ENCODE measurements around the gene RSPH10B. TPM values are rescaled to one million over a fixed set of nuclear protein-coding genes. Genes with fewer than 3 reads are reported as not detected.
"Not testable (repeated sequence)": the region's sequence is repeated elsewhere in the genome, so short reads cannot be mapped to it uniquely, and the experiment has no call there.

RSPH10B gene
- total RNA-seq, 1 donor = not detected

DNA sequence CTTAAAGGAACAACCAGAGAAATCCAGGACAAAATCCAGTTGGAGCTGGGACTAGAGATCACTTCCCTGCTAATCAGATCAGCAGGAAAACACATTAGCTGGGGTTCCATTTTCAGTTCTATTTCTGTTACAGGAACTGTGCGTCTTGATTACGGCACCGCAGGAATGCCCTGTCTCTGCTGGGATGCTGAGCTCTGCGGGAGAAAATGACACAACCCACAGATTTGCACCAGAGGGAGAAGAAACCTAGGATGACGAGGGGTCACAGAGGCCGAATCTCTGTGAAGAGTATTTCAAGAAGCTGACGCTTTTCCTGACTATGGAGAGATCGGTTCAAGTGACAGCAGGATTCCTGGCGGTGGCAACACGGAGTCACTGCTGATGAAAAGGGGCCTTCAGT, 40.2 kb downstream of the RSPH10B start:
- DNase-seq (ENCODE audit: low read depth in 2 of 3, low spot score in 2 of 3) = not testable (repeated sequence)

DNA sequence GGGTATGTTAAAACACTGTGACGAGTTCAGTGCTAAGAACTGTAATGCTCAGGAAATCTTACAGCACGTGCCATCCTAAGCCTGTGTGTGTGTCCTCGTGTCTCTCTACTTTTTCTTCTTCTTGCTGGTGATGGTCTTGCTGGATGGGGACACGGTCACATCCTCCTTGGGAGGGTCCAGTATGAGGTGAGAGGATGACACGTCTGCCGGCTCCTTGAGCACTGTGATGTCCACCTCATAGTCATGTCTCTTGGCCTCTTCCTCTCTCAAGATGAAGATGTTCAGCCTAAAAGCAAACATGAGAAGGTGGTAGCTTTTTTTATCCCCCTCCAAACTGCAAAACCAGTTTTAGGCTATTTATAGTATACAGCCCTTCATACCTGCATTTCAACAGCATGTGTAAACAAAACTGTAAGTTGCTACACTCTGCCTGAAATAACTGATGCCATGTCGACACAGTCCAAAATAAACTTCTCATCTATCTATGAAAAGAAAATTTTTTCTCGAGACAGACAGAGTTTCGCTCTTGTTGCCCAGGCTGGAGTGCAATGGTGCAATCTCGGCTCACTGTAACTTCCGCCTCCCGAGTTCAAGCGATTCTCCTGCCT, 44.1 kb downstream of the RSPH10B start:
- not testable (repeated sequence) for DNase-seq (ENCODE audit: low read depth in 2 of 3, low spot score in 2 of 3)

DNA sequence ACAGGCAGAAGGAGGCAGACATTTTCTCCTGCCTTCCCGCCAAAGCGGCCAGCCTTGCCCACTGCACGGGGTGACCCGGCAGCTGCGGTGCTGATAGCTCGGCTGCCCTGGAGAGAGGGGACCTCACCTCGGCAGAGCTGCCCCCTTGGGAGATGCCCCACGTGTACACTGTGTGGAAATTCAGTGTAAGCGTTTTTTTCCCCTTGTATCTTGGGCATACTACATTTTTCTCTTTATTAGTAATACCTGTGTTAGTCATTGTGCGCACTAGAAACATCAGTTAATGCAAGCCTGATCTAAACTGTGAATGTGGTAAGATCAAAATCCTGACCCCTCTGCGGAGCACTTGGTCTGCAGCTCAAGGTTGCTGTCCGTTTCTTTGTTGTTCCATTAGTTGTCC, 45.9 kb downstream of the RSPH10B start:
- DNase-seq (ENCODE audit: low read depth in 2 of 3, low spot score in 2 of 3) = not testable (repeated sequence)

DNA sequence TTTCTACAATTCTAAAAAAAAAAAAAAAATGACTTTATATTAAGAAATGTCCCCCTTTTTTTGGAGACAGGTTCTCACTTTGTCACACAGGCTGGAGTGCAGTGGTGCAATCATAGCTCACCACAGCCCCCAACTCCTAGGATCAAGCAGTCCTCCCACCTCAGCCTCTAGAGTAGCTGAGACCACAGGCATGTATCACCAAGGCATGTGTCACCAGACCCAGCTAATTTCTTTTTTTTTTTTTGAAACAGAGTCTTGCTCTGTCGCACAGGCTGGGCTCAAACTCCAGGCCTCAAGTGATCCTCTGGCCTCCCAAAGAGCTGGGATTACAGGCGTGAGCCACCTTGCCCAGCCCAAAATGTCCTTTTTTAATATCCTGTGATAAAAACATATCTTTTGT, 46.3 kb downstream of the RSPH10B start:
- not testable (repeated sequence) for DNase-seq (ENCODE audit: low read depth in 2 of 3, low spot score in 2 of 3)

DNA sequence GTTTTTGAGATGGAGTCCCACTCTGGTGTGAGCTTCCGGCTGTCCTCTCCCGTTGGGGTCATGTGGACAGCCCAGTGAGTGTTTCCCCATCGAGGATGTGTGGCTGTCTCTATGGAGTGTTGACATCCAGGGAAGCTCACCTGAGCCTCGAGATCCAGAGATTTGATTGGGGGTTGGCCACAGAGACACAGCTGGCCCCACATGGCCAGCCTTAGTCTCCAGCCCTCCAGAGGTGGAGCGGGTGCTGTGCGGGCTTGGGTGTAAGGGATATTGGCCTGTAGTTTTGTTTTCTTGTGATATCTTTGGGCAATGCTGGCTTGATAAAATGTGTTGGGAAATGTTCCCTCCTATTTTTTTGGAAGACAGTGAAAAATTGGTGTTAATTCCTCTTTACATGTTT, 54.0 kb downstream of the RSPH10B start:
- not testable (repeated sequence) for DNase-seq (ENCODE audit: low read depth in 2 of 3, low spot score in 2 of 3)

DNA sequence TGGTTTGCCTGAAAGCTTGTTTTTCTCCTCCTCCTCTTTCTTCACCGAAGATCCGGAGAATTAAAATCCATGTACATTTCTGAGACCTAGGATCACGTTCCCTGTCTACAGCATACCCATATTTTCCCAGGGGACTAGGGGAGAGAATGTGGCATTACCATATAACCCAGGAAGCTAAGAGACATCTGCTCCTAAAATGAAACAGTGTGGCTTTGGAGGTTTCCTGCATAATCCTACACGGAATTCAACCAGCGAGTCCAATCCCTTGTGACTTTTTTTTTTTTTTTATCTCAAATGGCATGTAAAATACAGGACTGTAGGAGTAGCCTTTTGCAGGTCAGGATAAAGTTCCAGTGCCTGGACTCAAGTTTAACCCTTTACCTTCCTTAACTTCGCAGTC, 61.7 kb downstream of the RSPH10B start:
- not testable (repeated sequence) for DNase-seq (ENCODE audit: low read depth in 2 of 3, low spot score in 2 of 3)

DNA sequence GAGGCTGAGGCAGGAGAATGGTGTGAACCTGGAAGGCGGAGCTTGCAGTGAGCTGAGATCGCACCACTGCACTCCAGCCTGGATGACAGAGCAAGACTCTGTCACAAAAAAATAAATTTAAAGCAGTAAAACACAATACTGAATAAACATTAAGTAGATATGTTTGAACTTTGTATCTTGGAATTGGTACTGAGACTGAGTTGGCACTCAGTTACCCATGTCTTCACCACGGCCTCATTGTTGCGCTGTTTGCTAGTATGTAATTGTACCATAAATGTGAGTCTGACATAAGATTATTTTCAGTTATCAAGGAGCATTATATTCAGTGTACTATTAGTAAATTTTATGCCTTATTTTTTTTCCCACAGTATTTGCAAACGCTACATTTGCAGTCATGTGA, 65.8 kb downstream of the RSPH10B start:
- not testable (repeated sequence) for DNase-seq (ENCODE audit: low read depth in 2 of 3, low spot score in 2 of 3)

DNA sequence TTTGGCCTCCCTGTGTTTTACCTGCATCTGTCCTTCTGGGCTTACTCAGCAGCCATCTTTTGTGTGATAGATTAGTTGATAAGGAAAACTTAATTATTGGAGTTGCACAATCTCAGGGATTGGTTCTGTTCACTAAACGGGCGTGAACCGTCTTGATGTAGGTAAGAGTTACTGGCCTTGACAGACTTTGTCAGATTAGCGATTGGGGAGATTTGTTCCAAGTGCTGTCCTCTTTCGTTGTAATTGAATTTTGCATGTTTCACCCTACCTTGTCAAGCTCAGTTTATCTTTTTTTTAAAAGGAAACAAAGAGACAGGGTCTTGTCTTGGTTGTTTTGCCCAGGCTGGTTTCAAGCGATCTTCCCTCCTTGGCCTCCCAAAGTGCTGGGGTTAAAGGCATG, 67.5 kb downstream of the RSPH10B start:
- not testable (repeated sequence) for DNase-seq (ENCODE audit: low read depth in 2 of 3, low spot score in 2 of 3)

DNA sequence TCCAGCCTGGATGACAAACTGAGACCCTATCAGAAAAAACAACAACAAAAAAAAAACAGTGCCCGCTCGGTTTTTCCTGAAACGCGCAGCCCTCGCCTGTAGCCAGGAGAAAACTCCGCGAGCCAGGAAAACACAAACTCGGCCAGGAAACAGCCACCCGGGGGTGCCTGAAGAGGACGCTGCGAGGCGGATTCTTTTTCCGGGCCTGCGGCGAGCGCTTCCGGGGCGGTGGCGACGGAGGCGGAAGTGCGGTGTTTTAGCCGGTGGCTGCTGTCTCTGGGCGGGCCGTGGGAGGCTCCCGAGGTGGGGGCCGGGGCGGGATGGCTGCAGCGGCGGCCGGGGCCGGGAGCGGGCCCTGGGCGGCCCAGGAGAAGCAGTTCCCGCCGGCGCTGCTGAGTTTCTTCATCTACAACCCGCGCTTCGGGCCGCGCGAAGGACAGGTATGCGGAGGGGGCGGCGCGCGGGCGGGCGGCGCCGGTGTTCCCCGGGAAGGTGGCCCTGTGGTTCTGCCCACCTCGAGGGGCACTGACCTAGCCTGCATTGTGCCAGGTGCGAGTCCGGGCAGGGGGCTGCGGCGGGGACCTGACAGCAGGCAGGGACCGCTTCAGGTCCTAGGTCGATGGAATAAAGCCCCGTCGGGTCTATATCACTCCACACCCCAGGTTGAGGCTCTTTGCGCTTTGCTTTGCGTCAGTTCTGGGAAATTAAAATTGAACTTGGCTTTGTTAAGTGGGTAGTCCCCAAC, 71.8 kb downstream of the RSPH10B start, which contains the start of gene CCZ1:
Gene CCZ1, plus strand, starts transcription at position 254 of the 745 bp plus-strand sequence. Its CDS starts 67 bp downstream, at position 321.
- DNase-seq (ENCODE audit: low read depth in 2 of 3, low spot score in 2 of 3) = peak; percentile 26 to 75 (median 41)

DNA sequence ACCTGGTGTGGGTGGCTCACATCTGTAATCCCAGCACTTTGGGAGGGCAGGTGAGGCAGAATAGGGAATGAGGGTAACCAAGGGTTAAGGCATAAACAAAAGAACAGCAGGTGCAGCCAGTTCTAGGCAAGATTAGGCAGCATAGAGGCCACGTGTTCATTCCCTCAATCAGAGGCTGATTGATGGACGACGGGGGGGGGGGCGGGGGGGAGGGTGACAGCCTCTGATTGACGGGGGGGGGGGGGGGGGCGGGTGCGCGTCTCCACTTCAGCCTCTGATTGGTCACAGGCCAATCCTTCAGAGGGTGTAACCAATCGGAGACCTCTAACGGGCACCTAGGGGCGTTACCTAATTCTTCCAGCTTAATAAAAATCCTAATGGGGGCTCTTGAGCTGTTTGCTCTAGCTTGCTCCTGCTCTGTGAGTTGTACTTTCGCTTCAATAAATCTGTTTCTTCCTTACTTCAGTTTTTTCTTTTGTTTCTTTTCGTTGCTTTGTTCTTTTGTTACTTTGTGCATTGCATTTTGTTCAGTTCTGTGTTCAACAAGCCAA, 73.0 kb downstream of the RSPH10B start:
- not testable (repeated sequence) for DNase-seq (ENCODE audit: low read depth in 2 of 3, low spot score in 2 of 3)

DNA sequence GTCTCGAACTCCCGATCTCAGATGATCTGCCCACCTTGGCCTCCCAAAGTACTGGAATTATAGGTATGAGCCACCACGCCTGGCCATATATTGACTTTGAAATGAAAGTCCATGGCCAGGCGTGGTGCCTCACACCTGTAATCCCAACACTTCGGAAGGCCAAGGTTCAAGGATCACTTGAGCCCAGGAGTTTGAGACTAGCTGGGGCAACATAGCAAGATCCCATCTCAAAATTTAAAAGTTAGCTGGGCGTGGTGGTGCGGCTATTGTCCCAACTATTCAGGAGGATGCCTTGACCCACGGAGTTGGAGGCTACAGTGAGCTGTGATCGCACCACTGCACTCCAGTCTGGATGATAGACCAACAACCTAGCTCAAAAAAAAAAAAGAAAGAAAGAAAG, 78.0 kb downstream of the RSPH10B start:
- no peak for DNase-seq (ENCODE audit: low read depth in 2 of 3, low spot score in 2 of 3)

DNA sequence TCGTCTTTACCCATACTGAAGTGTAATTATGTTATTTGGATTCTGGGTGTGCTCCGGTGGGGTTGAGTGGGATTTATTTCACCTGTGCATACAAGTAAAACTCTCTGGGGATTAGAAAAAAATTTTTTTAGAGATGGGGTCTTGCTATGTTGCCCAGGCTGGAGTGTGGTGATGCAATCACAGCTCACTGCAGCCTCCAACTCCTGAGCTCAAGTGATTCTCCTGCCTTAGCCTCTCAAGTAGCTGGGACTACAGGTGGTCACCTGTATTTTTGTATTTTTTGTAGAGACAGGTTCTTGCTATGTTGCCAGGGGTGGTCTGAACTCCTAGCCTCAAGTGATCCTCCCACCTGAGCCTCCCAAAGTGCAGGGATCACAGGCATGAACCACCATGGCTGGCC, 80.2 kb downstream of the RSPH10B start:
- not testable (repeated sequence) for DNase-seq (ENCODE audit: low read depth in 2 of 3, low spot score in 2 of 3)

DNA sequence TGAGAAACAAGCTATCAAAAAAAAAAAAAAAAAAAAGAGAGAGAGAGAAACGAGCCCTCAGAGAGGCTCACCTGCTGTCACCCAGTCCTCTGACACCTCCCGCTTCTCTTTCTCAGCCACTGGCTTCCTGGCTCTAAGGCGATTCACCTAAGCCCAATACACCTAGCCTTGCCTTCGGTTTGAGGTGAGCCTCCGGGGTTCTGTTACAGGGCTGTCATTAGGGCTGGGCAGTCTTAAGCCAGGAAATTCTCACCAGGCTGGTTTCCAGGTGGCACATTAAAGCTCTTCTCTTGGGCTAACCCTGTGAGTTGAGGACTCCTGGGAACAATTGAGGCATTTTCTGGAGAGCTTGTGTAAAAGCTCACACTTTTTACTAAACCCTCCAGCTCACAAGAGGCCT, 82.5 kb downstream of the RSPH10B start:
- DNase-seq (ENCODE audit: low read depth in 2 of 3, low spot score in 2 of 3) = not testable (repeated sequence)

DNA sequence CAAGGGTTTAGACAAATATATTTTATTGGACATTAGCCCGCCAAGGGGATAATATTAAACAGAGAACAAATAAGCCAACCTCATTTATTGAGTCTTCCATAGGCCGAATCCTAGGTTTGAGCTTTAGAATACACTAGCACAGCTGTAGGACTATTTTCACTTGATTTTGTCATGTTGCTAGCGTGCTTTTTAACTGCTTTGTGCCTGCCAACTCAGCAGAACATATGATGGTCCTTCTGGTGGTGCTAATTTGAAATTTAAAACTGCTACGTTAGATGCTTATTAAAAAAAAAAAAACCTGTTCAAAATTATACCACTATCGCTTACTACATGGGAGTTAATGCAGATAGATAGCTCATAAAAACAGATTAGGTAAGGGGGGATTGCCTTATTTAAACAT, 86.1 kb downstream of the RSPH10B start:
- not testable (repeated sequence) for DNase-seq (ENCODE audit: low read depth in 2 of 3, low spot score in 2 of 3)

DNA sequence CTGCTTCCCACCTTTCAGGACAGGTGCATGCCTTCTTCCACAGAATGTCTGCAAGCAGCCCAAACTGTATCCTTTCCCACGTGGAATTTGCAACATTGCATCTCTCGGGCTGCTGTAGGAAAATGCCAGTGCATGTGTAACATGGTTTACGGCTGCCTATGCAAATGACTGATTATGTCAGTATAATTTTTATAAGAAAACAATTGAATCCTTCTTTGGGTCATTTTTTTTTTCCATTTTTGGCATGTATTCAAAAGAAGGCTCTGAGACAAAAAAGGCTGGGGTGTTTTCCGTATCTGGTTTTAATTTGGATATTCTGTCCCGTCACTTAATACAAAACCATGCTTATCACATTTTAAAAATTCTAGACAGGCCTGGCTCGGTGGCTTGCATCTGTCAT, 90.4 kb downstream of the RSPH10B start:
- DNase-seq (ENCODE audit: low read depth in 2 of 3, low spot score in 2 of 3) = not testable (repeated sequence)

DNA sequence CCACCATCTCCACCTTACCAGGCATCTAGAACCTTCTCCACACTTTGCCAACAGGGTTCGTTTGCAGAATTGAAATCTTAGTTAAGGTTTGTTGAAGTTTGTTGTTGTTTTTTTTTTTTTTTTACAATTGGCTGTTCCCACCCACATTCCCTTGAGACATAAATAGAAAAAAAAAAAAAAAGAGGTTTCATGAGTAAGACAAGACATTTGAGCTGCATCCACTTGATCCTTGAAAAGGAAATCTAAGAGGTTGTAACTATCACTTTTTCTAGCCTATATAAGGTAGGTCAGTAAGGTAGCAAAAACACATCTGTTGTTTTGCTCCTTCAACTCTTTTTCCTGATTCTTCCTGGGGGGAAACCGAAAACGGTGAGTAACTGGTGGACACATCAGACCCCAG, 90.9 kb downstream of the RSPH10B start:
- not testable (repeated sequence) for DNase-seq (ENCODE audit: low read depth in 2 of 3, low spot score in 2 of 3)

Small RNAs within 50 kb of the gene (small RNA-seq; reads per million reads assigned to genes)
- not detected for gene RF00019
- gene SNORA80D = 82.1 reads per million, percentile 97 among the genes with 10 or more reads in this experiment

Other genes with a start within 250 kb of the RSPH10B start
- gene RNF216, start 189.0 kb downstream of the RSPH10B start, total RNA-seq = 24.5 TPM
- gene OCM, start 89.9 kb downstream of the RSPH10B start, total RNA-seq = not detected
- 18.3 TPM for gene CCZ1, start 72.0 kb downstream of the RSPH10B start, total RNA-seq
- 10.2 TPM for gene PMS2, start 38.4 kb upstream of the RSPH10B start, total RNA-seq
- gene AIMP2, start 38.6 kb upstream of the RSPH10B start, total RNA-seq = 37.2 TPM
- gene ANKRD61, start 60.7 kb upstream of the RSPH10B start, total RNA-seq = under 0.01 TPM
- gene EIF2AK1, start 88.5 kb upstream of the RSPH10B start, total RNA-seq = 141 TPM
- 7.0 TPM for gene USP42, start 134.3 kb upstream of the RSPH10B start, total RNA-seq

All from hematopoietic multipotent progenitor cell (in vitro differentiated cells).